ENCODE measurements around the gene TBCK. TPM values are rescaled to one million over a fixed set of nuclear protein-coding genes. Genes with fewer than 3 reads are reported as not detected.

TBCK gene
- polyA plus RNA-seq, 1 experiment = 36.3 TPM

DNA sequence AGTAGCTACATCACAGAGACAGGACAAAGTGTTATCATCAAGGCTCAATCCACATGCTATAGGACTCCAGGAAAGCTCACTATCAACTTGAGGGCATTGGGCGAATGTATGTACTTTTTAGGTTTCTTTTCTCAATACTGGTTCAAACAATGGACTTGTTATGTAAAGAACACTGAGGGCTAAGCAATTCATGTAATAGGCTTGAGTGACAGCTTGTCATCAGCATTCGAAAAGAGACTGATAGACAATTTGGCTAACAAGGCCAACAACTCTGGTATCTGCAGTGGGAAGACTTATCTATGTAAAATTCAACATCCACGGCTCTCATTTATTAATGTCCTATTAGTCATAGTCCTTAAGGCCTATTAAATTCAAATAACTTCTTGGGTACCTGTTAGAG is 279.7 kb downstream of the TBCK start:
- TF ChIP-seq, protein P1, sequence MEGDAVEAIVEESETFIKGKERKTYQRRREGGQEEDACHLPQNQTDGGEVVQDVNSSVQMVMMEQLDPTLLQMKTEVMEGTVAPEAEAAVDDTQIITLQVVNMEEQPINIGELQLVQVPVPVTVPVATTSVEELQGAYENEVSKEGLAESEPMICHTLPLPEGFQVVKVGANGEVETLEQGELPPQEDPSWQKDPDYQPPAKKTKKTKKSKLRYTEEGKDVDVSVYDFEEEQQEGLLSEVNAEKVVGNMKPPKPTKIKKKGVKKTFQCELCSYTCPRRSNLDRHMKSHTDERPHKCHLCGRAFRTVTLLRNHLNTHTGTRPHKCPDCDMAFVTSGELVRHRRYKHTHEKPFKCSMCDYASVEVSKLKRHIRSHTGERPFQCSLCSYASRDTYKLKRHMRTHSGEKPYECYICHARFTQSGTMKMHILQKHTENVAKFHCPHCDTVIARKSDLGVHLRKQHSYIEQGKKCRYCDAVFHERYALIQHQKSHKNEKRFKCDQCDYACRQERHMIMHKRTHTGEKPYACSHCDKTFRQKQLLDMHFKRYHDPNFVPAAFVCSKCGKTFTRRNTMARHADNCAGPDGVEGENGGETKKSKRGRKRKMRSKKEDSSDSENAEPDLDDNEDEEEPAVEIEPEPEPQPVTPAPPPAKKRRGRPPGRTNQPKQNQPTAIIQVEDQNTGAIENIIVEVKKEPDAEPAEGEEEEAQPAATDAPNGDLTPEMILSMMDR (IDR thresholded peaks at IDR 0.05; ENCODE audit: insufficient read depth, low read depth, low read length) = no peak
- ChIA-PET POLR2A (no interaction called here), CTCF (no interaction called here)
- no peaks in the 10 kb centered on the region for H3K36me3 ChIP-seq (ENCODE audit: control insufficient read depth, insufficient read depth, low read length)
- DNase-seq (ENCODE audit: low read depth) = no peak
- H3K4me3 ChIP-seq (ENCODE audit: low read depth, low read length) = no peak overlapping the region
- no peaks in the 10 kb centered on the region for H3K27me3 ChIP-seq (ENCODE audit: control insufficient read depth, insufficient read depth, low read length)

DNA sequence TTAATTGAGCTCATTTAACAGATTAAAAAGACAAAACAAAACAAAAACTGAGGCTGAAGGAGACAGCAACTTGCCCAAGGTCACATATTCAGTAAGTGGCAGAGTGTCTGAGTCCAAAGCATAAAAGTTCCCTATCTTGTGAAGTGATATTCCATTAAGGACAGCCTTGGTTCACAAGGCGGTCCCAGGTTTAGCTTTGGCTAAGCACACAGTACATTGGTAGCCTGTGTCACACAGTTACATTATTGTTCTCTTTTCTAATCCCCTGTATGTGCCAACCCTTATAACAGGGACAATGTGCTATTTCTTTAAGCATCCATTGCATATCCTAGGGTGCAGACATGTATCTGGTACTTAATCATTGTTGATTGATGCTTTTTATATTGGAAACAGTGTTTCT is 280.8 kb downstream of the TBCK start:
- Histone ChIP-seq H3K4me3 (ENCODE audit: low read depth, low read length) (no peak overlapping the region), H3K27me3 (ENCODE audit: control insufficient read depth, insufficient read depth, low read length) (no peaks in the 10 kb centered on the region), H3K36me3 (ENCODE audit: control insufficient read depth, insufficient read depth, low read length) (no peaks in the 10 kb centered on the region)
- ChIA-PET POLR2A (no interaction called here), CTCF (no interaction called here)
- DNase-seq (ENCODE audit: low read depth) = no peak
- TF ChIP-seq, protein P1 (IDR thresholded peaks at IDR 0.05; ENCODE audit: insufficient read depth, low read depth, low read length) = no peak

DNA sequence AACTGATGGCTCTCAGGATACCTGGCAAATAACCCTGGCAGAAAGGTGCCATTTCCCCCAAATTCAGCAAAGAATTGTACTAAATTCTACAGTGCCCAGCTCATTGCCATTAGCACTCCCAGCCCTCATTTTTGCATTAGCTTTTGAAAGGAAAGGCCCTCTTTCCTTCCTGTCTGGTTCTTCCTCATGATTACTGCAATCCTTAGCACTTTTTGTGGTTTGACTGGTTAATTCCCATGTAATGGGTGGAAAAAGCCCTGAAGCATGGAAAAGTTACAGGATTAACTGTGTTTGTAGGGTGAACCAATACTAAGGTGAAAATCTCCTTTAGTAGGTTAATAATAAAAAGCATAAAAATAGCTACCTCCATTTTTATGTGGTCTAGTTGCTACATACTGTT is 281.3 kb downstream of the TBCK start:
- DNase-seq (ENCODE audit: low read depth) = no peak
- POLR2A ChIA-PET = no interaction called here
- no peak overlapping the region for H3K4me3 ChIP-seq (ENCODE audit: low read depth, low read length)
- no peaks in the 10 kb centered on the region for H3K27me3 ChIP-seq (ENCODE audit: control insufficient read depth, insufficient read depth, low read length)
- no peaks in the 10 kb centered on the region for H3K36me3 ChIP-seq (ENCODE audit: control insufficient read depth, insufficient read depth, low read length)
- CTCF ChIA-PET = no interaction called here
- TF ChIP-seq, protein P1 (IDR thresholded peaks at IDR 0.05; ENCODE audit: insufficient read depth, low read depth, low read length) = no peak

DNA sequence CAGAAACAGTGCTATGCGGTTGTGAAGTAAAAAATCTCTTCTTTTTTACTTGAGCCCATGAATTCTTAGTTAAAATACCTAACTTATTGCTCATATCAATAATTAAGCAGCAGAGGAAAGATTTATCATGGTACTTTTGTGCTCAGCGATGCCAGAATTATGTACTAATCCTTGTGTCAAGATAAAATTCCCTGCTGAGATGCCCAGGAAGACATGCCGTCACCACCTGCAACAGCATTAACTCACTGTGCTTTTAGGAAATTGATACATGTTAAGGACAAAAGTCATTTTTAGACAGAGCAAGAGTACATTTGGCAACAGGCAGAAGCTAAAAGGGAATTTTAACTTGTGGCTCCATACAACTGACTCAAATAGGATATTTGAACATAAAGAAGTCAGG is 281.8 kb downstream of the TBCK start:
- no peaks in the 10 kb centered on the region for H3K36me3 ChIP-seq (ENCODE audit: control insufficient read depth, insufficient read depth, low read length)
- ChIA-PET POLR2A (no interaction called here), CTCF (no interaction called here)
- H3K4me3 ChIP-seq (ENCODE audit: low read depth, low read length) = no peak overlapping the region
- no peak for DNase-seq (ENCODE audit: low read depth)
- H3K27me3 ChIP-seq (ENCODE audit: control insufficient read depth, insufficient read depth, low read length) = no peaks in the 10 kb centered on the region
- TF ChIP-seq, protein P1 (IDR thresholded peaks at IDR 0.05; ENCODE audit: insufficient read depth, low read depth, low read length) = no peak

DNA sequence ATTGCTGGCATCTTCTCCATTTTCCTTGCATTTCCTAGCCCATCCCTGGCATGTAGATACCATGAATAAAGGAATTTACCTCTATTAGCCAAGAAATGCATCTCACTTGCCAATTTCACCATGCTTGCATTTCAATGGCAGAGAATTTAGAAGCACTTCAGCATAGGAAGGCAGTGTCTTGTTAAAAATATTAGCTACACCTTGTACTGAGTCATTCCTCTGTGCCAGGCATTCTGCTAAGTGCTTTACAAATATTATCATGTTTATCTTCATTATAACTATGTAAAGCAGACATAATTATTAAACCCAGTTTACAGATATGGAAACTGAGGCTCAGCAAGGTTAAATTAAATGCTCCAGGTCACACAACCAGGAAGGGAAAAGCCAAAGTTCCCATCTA is 282.5 kb downstream of the TBCK start:
- Histone ChIP-seq H3K4me3 (ENCODE audit: low read depth, low read length) (no peak overlapping the region), H3K27me3 (ENCODE audit: control insufficient read depth, insufficient read depth, low read length) (no peaks in the 10 kb centered on the region), H3K36me3 (ENCODE audit: control insufficient read depth, insufficient read depth, low read length) (no peaks in the 10 kb centered on the region)
- ChIA-PET CTCF (interaction anchor here (0.6 kb wide), 1 partner anchor 95 kb away, joined by 3 read pairs; no protein-coding TSS in a partner anchor), POLR2A (no interaction called here)
- TF ChIP-seq, protein P1 (IDR thresholded peaks at IDR 0.05; ENCODE audit: insufficient read depth, low read depth, low read length) = no peak
- DNase-seq (ENCODE audit: low read depth) = no peak

Measured in BJ (cell line).